PC-3 (cell line): ENCODE measurements around the gene ONECUT1.

ENCODE experiments used
- CTCF ChIP-seq: fragments of 300-600 bp; sonication (generic); conservative IDR thresholded peaks from 2 replicates; pipeline ENCODE4 v1.5.1; 2017; ENCODE audit warnings: antibody characterized with exemption, low read depth, mild to moderate bottlenecking, low read length
- EZH2 ChIP-seq: fragments of 300-600 bp; sonication (generic); IDR thresholded peaks from one replicate; pipeline ENCODE4 v1.6.1; 2017; ENCODE audit warnings: antibody characterized with exemption, mild to moderate bottlenecking, low read length; ENCODE audit not compliant: unreplicated experiment
- EZH2phosphoT487 ChIP-seq: fragments of 300-600 bp; sonication (generic); IDR thresholded peaks from 2 replicates; pipeline ENCODE4 v1.6.1; 2018; ENCODE audit warnings: mild to moderate bottlenecking, antibody characterized with exemption, low read length, borderline replicate concordance

DNA sequence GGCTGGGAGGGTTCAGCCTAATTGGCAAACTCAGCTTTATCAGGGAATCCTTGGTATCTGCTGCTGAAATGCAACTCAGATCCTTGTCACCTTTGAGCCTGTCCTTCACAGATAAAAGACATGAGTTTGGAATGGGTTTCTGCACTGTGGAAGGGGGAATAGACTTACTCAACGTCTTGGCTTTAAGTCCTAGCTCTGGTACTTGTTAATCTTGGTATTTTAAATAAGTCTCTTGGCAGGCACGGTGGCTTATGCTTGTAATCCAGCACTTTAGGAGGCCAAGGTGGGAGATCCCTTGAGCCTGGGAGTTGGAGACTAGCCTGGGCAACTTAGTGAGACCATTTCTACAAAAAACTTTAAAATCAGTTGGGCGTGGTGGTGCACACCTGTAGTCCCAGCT lies 55.8 kb downstream of the ONECUT1 start:
- TF ChIP-seq EZH2 (no peak), CTCF (no peak), EZH2phosphoT487 (no peak)
